ENCODE results near the gene PCSK1N.

PCSK1N gene

GRCh38 chrX:48827654-48827968, 7.8 kb downstream of the PCSK1N start:
- TF ChIP-seq ESRRG (CRISPR knock-in tag; IDR thresholded peaks at IDR 0.05), result no peak
- TF ChIP-seq OSR1 (CRISPR knock-in tag; IDR thresholded peaks at IDR 0.05), result no peak
- no peak for TF ChIP-seq PATZ1 (CRISPR knock-in tag; IDR thresholded peaks at IDR 0.05; ENCODE audit: borderline replicate concordance)
- TF ChIP-seq ZC3H10 (CRISPR knock-in tag; IDR thresholded peaks at IDR 0.05), result no peak
- no peak for TF ChIP-seq CREB5 (CRISPR knock-in tag; IDR thresholded peaks at IDR 0.05; ENCODE audit: low read depth)
- no peak for TF ChIP-seq ZFP30 (CRISPR knock-in tag; IDR thresholded peaks at IDR 0.05)
- TF ChIP-seq ZNF565 (CRISPR knock-in tag; conservative IDR thresholded peaks at IDR 0.05; ENCODE audit: low read depth), result no peak
- TF ChIP-seq ISL1 (CRISPR knock-in tag; IDR thresholded peaks at IDR 0.05), result no peak
- no peak for TF ChIP-seq ZNF8 (CRISPR knock-in tag; IDR thresholded peaks at IDR 0.05)
- ATAC-seq, result no peak

- ATAC-seq, result no peak
Measured at GRCh38 chrX:48826876-48827653, 8.3 kb downstream of the PCSK1N start.

GRCh38 chrX:48826135-48826875, 9.1 kb downstream of the PCSK1N start, which contains the start of gene ERAS:
Gene ERAS, plus strand, starts transcription at chrX:48826513. Its CDS starts 2,611 bp downstream, at chrX:48829124.
- no peak for TF ChIP-seq TCF4 (CRISPR knock-in tag; IDR thresholded peaks at IDR 0.05; ENCODE audit: borderline replicate concordance)
- TF ChIP-seq ZFP3 (CRISPR knock-in tag; IDR thresholded peaks at IDR 0.05), result no peak
- TF ChIP-seq RARB (CRISPR knock-in tag; IDR thresholded peaks at IDR 0.05), result no peak
- no peak for TF ChIP-seq PPARA (CRISPR knock-in tag; IDR thresholded peaks at IDR 0.05; ENCODE audit: borderline replicate concordance)
- no peak for TF ChIP-seq ISL1 (CRISPR knock-in tag; IDR thresholded peaks at IDR 0.05)
- TF ChIP-seq ZNF8 (CRISPR knock-in tag; IDR thresholded peaks at IDR 0.05), result no peak
- no peak for TF ChIP-seq OSR1 (CRISPR knock-in tag; IDR thresholded peaks at IDR 0.05)
- TF ChIP-seq ZNF565 (CRISPR knock-in tag; conservative IDR thresholded peaks at IDR 0.05; ENCODE audit: low read depth), result no peak
- no peak for TF ChIP-seq POU6F1 (CRISPR knock-in tag; IDR thresholded peaks at IDR 0.05; ENCODE audit: borderline replicate concordance, low read depth)
- TF ChIP-seq ZFP30 (CRISPR knock-in tag; IDR thresholded peaks at IDR 0.05), result no peak
- ATAC-seq, result no peak

More at GRCh38 chrX:48826876-48827653, 8.3 kb downstream of the PCSK1N start:
- no peak for TF ChIP-seq ZC3H10 (CRISPR knock-in tag; IDR thresholded peaks at IDR 0.05)
- TF ChIP-seq ZFP3 (CRISPR knock-in tag; IDR thresholded peaks at IDR 0.05), result no peak
- no peak for TF ChIP-seq POU6F1 (CRISPR knock-in tag; IDR thresholded peaks at IDR 0.05; ENCODE audit: borderline replicate concordance, low read depth)
- TF ChIP-seq ESRRG (CRISPR knock-in tag; IDR thresholded peaks at IDR 0.05), result no peak
- TF ChIP-seq CSRNP3 (CRISPR knock-in tag; IDR thresholded peaks at IDR 0.05), result no peak
- no peak for TF ChIP-seq ZNF70 (CRISPR knock-in tag; IDR thresholded peaks at IDR 0.05)
- no peak for TF ChIP-seq OSR1 (CRISPR knock-in tag; IDR thresholded peaks at IDR 0.05)
- no peak for TF ChIP-seq CREB5 (CRISPR knock-in tag; IDR thresholded peaks at IDR 0.05; ENCODE audit: low read depth)
- TF ChIP-seq RARB (CRISPR knock-in tag; IDR thresholded peaks at IDR 0.05), result no peak
- TF ChIP-seq ZNF565 (CRISPR knock-in tag; conservative IDR thresholded peaks at IDR 0.05; ENCODE audit: low read depth), result no peak
- TF ChIP-seq ARNTL (CRISPR knock-in tag; IDR thresholded peaks at IDR 0.05; ENCODE audit: borderline replicate concordance, low read depth), result no peak
